WTC11 (cell line): Measurements from ENCODE around the gene U2AF2.

ENCODE experiments used
- CTCF ChIP-seq: fragments of 200-600 bp; IDR thresholded peaks from 2 replicates; pipeline ENCODE4 v1.8.0; 2022; ENCODE audit warnings: antibody characterized with exemption
- ESRRA ChIP-seq: sonication (generic); formaldehyde crosslinking; IDR thresholded peaks from 2 replicates; pipeline ENCODE4 v1.8.1; 2022; ENCODE audit warnings: mild to moderate bottlenecking, missing genetic modification reagents, borderline replicate concordance
- ETV6 ChIP-seq: sonication (generic); formaldehyde crosslinking; IDR thresholded peaks from 2 replicates; pipeline ENCODE4 v1.8.1; 2022; ENCODE audit warnings: mild to moderate bottlenecking, missing genetic modification reagents
- USF2 ChIP-seq: sonication (generic); formaldehyde crosslinking; IDR thresholded peaks from 2 replicates; pipeline ENCODE4 v1.8.1; 2023; ENCODE audit warnings: mild to moderate bottlenecking, missing genetic modification reagents, moderate library complexity
- TF ChIP-seq, protein P1 (sequence below): fragments of 250-450 bp; sonication (Bioruptor Pico); IDR thresholded peaks from 2 replicates; pipeline ENCODE4 v1.9.0; 2021; ENCODE audit warnings: moderate library complexity, mild to moderate bottlenecking, inconsistent platforms, borderline replicate concordance

- TF ChIP-seq CTCF, result no peak
- no peak for TF ChIP-seq ESRRA (CRISPR knock-in tag)
- no peak for TF ChIP-seq ETV6 (CRISPR knock-in tag)
- TF ChIP-seq, protein P1, sequence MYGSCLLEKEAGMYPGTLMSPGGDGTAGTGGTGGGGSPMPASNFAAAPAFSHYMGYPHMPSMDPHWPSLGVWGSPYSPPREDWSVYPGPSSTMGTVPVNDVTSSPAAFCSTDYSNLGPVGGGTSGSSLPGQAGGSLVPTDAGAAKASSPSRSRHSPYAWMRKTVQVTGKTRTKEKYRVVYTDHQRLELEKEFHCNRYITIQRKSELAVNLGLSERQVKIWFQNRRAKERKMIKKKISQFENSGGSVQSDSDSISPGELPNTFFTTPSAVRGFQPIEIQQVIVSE, result no peak
- TF ChIP-seq USF2 (CRISPR knock-in tag), result no peak
These were observed 28.5 kb upstream of the U2AF2 start for GRCh38 chr19:55626350-55626749.
